ENCODE data around the gene DNAH14. TPM values are rescaled to one million over a fixed set of nuclear protein-coding genes. Genes with fewer than 3 reads are reported as not detected.
"Not testable (repeated sequence)": the region's sequence is repeated elsewhere in the genome, so short reads cannot be mapped to it uniquely, and the experiment has no call there.

Gene DNAH14
- polyA plus RNA-seq, 4 donors, result 1.4 to 12.9 (median 3.9) TPM; not detected in 1

DNA sequence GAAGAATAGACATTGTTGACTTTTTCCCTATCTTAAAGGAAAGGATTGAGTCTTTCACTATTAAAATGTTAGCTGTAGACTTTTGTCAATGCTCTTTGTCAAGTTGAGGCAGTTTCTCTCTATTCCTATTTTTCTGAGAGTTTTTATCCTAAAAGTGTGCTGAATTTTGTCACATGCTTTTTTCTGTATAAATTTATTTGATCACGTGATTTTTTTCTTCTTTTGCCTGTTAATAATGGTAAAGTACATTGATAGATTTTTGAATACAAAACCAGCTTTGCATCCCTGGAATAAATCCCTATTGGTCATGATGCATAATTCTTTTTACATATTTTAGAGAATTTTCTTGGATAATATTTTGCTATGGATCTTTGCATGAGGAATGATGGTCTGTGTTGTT is 60.1 kb downstream of the DNAH14 start:
- Histone ChIP-seq H3K27ac (ENCODE audit: low read depth in 1 of 3, low read length in 2 of 3) (no peak overlapping the region), H3K4me3 (ENCODE audit: low read depth in 1 of 3, low read length in 3 of 3) (no peak overlapping the region), H3K36me3 (ENCODE audit: control insufficient read depth in 3 of 3, insufficient read depth in 2 of 3, low read depth in 1 of 3, low read length in 3 of 3) (no peaks in the 10 kb centered on the region), H3K27me3 (ENCODE audit: control insufficient read depth in 3 of 3, insufficient read depth in 3 of 3, low read length in 3 of 3) (no peaks in the 10 kb centered on the region), H3K4me1 (ENCODE audit: control insufficient read depth in 3 of 3, insufficient read depth in 2 of 3, low read depth in 1 of 3, low read length in 2 of 3) (no peaks in the 10 kb centered on the region), H3K9me3 (ENCODE audit: control insufficient read depth in 2 of 2, insufficient read depth in 1 of 2, low read depth in 1 of 2, low read length in 1 of 2) (peaks cover 0 to 9% of the 10 kb centered on the region in 2 donors)
- DNase-seq, result no peak
- WGBS, 3 donors, result 74 to 83% (median 79%) methylated on average over 1 of the region's 1 CpG
- no peak for FAIRE-seq

DNA sequence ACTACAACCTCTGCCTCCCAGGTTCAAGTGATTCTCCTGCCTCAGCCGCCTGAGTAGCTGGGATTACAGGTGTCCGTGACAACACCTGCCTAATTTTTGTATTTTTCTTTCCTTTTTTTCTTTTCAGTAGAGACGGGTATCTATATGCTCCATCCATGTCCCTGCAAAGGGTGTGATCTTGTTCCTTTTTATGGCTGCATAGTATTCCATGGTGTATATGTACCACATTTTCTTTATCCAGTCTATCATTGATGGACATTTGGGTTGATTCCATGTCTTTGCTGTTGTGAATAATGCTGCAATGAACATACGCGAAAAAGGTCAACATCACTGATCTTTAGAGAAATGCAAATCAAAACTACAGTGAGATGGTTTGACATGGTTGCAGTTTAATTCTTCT is 62.1 kb downstream of the DNAH14 start:
- H3K36me3 ChIP-seq (ENCODE audit: control insufficient read depth in 3 of 3, insufficient read depth in 2 of 3, low read depth in 1 of 3, low read length in 3 of 3); H3K4me3 ChIP-seq (ENCODE audit: low read depth in 1 of 3, low read length in 3 of 3); H3K27me3 ChIP-seq (ENCODE audit: control insufficient read depth in 3 of 3, insufficient read depth in 3 of 3, low read length in 3 of 3); FAIRE-seq; DNase-seq; H3K4me1 ChIP-seq (ENCODE audit: control insufficient read depth in 3 of 3, insufficient read depth in 2 of 3, low read depth in 1 of 3, low read length in 2 of 3); H3K27ac ChIP-seq (ENCODE audit: low read depth in 1 of 3, low read length in 2 of 3): not testable (repeated sequence)
- H3K9me3 ChIP-seq (ENCODE audit: control insufficient read depth in 2 of 2, insufficient read depth in 1 of 2, low read depth in 1 of 2, low read length in 1 of 2), result peaks cover 0 to 12% of the 10 kb centered on the region in 2 donors
- 96 to 99% (median 97%) methylated on average over 5 of the region's 5 CpGs for WGBS, 3 donors

DNA sequence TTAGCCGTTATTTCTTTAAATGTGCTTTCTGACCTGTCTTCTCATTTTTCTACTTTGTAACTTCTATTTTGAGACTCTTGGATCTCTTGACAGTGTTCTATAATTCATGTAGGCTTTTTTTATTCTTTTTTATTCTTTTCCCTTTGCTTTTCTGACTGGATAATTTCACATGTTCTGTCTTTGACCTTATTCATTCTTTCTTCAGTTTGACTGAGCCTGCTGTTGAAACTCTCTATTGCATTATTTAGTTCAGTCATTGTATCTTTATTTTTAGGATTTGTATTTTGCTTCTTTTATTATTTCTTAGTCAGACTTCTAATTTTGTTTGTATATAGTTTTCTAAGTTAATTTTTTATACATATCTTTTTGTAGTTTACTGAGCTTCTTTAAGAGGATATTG is 66.1 kb downstream of the DNAH14 start:
- no peak overlapping the region for H3K4me3 ChIP-seq (ENCODE audit: low read depth in 1 of 3, low read length in 3 of 3)
- H3K27ac ChIP-seq (ENCODE audit: low read depth in 1 of 3, low read length in 2 of 3), result no peak overlapping the region
- no peaks in the 10 kb centered on the region for H3K4me1 ChIP-seq (ENCODE audit: control insufficient read depth in 3 of 3, insufficient read depth in 2 of 3, low read depth in 1 of 3, low read length in 2 of 3)
- H3K27me3 ChIP-seq (ENCODE audit: control insufficient read depth in 3 of 3, insufficient read depth in 3 of 3, low read length in 3 of 3), result no peaks in the 10 kb centered on the region
- 89 to 91% (median 91%) methylated on average over 1 of the region's 1 CpG for WGBS, 3 donors
- DNase-seq (no peak), FAIRE-seq (no peak)
- no peaks in the 10 kb centered on the region for H3K36me3 ChIP-seq (ENCODE audit: control insufficient read depth in 3 of 3, insufficient read depth in 2 of 3, low read depth in 1 of 3, low read length in 3 of 3)
- H3K9me3 ChIP-seq (ENCODE audit: control insufficient read depth in 2 of 2, insufficient read depth in 1 of 2, low read depth in 1 of 2, low read length in 1 of 2), result peaks cover 0 to 21% of the 10 kb centered on the region in 2 donors

DNA sequence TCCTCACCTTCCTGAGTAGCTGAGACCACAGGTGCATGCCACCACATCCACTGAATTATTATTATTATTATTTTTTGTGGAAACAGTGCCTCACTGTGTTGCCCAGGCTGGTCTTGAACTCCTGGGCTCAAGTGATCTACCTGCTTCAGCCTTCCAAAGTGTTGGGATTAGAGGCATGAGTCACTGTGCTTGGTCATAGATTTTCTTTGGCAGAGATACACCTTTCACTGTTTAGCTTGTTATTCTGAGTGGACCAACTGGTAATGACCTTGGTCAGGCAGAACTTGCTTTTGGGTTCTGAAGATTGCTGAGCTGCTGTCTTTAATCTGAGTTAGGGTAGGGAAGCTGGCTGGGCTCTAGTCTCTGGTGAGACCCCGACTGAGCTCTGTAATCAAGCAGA is 66.8 kb downstream of the DNAH14 start:
- no peak overlapping the region for H3K4me3 ChIP-seq (ENCODE audit: low read depth in 1 of 3, low read length in 3 of 3)
- H3K27me3 ChIP-seq (ENCODE audit: control insufficient read depth in 3 of 3, insufficient read depth in 3 of 3, low read length in 3 of 3), result no peaks in the 10 kb centered on the region
- H3K27ac ChIP-seq (ENCODE audit: low read depth in 1 of 3, low read length in 2 of 3), result no peak overlapping the region
- H3K4me1 ChIP-seq (ENCODE audit: control insufficient read depth in 3 of 3, insufficient read depth in 2 of 3, low read depth in 1 of 3, low read length in 2 of 3), result no peaks in the 10 kb centered on the region
- FAIRE-seq (no peak), DNase-seq (no peak)
- 82 to 85% (median 85%) methylated on average over 1 of the region's 1 CpG for WGBS, 3 donors
- peaks cover 0 to 23% of the 10 kb centered on the region in 2 donors for H3K9me3 ChIP-seq (ENCODE audit: control insufficient read depth in 2 of 2, insufficient read depth in 1 of 2, low read depth in 1 of 2, low read length in 1 of 2)
- H3K36me3 ChIP-seq (ENCODE audit: control insufficient read depth in 3 of 3, insufficient read depth in 2 of 3, low read depth in 1 of 3, low read length in 3 of 3), result no peaks in the 10 kb centered on the region

DNA sequence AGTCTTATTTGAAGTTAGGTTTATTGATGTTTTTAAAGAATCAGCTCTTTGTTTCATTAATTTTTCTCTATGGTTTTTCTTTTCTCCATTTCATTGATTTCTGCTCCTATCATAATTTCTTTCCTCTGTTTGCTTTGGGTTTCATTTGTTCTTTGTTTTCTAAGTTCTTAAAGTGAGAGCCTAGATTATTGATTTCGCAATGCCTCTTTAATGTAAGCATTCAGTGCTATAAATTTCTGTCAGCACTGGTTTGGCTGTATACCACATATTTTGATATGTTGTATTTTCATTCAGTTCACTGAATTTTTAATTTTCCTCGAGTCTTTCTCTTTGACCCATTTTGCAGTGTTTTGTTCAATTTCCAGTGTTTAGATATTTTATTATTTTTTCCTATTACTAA is 68.7 kb downstream of the DNAH14 start:
- H3K36me3 ChIP-seq (ENCODE audit: control insufficient read depth in 3 of 3, insufficient read depth in 2 of 3, low read depth in 1 of 3, low read length in 3 of 3), result no peaks in the 10 kb centered on the region
- no peak for FAIRE-seq
- no peaks in the 10 kb centered on the region for H3K4me1 ChIP-seq (ENCODE audit: control insufficient read depth in 3 of 3, insufficient read depth in 2 of 3, low read depth in 1 of 3, low read length in 2 of 3)
- H3K4me3 ChIP-seq (ENCODE audit: low read depth in 1 of 3, low read length in 3 of 3), result no peak overlapping the region
- peaks cover 0 to 21% of the 10 kb centered on the region in 2 donors for H3K9me3 ChIP-seq (ENCODE audit: control insufficient read depth in 2 of 2, insufficient read depth in 1 of 2, low read depth in 1 of 2, low read length in 1 of 2)
- H3K27ac ChIP-seq (ENCODE audit: low read depth in 1 of 3, low read length in 2 of 3), result no peak overlapping the region
- H3K27me3 ChIP-seq (ENCODE audit: control insufficient read depth in 3 of 3, insufficient read depth in 3 of 3, low read length in 3 of 3), result no peaks in the 10 kb centered on the region
- DNase-seq, result no peak
- WGBS, 3 donors, result 86 to 88% (median 87%) methylated on average over 2 of the region's 2 CpGs

DNA sequence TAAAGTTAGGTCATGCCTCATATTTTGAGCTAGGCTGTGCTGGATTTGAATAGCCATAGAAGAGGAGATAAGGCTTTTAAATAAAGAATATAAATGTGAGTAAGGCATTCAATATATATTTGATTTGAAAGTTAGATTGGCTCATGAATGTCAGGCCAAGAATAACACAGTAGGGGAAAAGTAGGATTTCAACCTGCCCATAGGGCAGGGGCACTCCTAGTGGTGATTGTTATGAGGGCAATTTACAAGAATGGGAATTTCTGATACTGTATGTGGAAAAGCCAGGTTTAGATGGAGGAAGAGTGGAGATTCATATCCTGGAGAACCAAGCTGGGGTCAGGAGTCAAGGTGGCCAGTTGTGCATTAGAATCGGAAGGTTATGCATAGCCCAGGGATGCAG is 74.9 kb downstream of the DNAH14 start:
- Histone ChIP-seq H3K27me3 (ENCODE audit: control insufficient read depth in 3 of 3, insufficient read depth in 3 of 3, low read length in 3 of 3) (no peaks in the 10 kb centered on the region), H3K36me3 (ENCODE audit: control insufficient read depth in 3 of 3, insufficient read depth in 2 of 3, low read depth in 1 of 3, low read length in 3 of 3) (no peaks in the 10 kb centered on the region), H3K9me3 (ENCODE audit: control insufficient read depth in 2 of 2, insufficient read depth in 1 of 2, low read depth in 1 of 2, low read length in 1 of 2) (peaks cover 0 to 11% of the 10 kb centered on the region in 2 donors), H3K4me3 (ENCODE audit: low read depth in 1 of 3, low read length in 3 of 3) (no peak overlapping the region), H3K27ac (ENCODE audit: low read depth in 1 of 3, low read length in 2 of 3) (no peak overlapping the region), H3K4me1 (ENCODE audit: control insufficient read depth in 3 of 3, insufficient read depth in 2 of 3, low read depth in 1 of 3, low read length in 2 of 3) (no peaks in the 10 kb centered on the region)
- WGBS, 3 donors, result 92 to 100% (median 97%) methylated on average over 1 of the region's 1 CpG
- DNase-seq (no peak), FAIRE-seq (no peak)

DNA sequence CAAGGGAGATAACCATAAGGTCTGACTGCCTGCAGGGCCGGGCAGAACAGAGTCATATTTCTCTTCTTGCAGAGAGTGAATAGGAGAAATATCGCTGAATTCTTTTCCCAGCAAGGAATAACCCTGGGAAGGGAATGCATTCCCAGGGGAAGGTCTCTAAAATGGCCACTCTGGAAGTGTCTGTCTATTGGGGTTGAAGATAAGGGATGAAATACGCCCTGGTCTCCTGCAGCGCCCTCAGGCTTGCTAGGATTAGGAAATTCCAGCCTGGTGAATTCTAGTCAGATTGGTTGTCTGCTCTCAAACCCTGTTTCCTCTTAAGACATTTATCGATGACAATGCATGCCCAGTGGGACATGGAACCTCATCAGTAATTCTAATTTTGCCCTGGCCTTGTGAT is 76.9 kb downstream of the DNAH14 start:
- not testable (repeated sequence) for FAIRE-seq; H3K4me3 ChIP-seq (ENCODE audit: low read depth in 1 of 3, low read length in 3 of 3); H3K9me3 ChIP-seq (ENCODE audit: control insufficient read depth in 2 of 2, insufficient read depth in 1 of 2, low read depth in 1 of 2, low read length in 1 of 2); DNase-seq; H3K36me3 ChIP-seq (ENCODE audit: control insufficient read depth in 3 of 3, insufficient read depth in 2 of 3, low read depth in 1 of 3, low read length in 3 of 3); H3K27me3 ChIP-seq (ENCODE audit: control insufficient read depth in 3 of 3, insufficient read depth in 3 of 3, low read length in 3 of 3); H3K27ac ChIP-seq (ENCODE audit: low read depth in 1 of 3, low read length in 2 of 3); H3K4me1 ChIP-seq (ENCODE audit: control insufficient read depth in 3 of 3, insufficient read depth in 2 of 3, low read depth in 1 of 3, low read length in 2 of 3)
- 85 to 95% (median 94%) methylated on average over 5 of the region's 5 CpGs for WGBS, 3 donors

DNA sequence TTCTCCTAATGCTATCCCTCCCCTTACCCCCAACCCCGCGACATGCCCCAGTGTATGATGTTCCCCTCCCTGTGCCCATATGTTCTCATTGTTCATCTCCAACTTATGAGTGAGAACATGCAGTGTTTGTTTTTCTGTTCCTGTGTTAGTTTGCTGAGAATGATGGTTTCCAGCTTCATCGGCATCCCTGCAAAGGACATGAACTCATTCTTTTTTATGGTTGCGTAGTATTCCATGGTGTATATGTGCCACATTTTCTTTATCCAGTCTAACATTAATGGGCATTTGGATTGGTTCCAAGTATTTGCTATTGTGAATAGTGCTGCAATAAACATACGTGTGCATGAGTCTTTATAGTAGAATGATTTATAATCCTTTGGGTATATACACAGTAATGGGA is 78.6 kb downstream of the DNAH14 start:
- not testable (repeated sequence) for FAIRE-seq; H3K4me1 ChIP-seq (ENCODE audit: control insufficient read depth in 3 of 3, insufficient read depth in 2 of 3, low read depth in 1 of 3, low read length in 2 of 3); H3K4me3 ChIP-seq (ENCODE audit: low read depth in 1 of 3, low read length in 3 of 3); H3K27ac ChIP-seq (ENCODE audit: low read depth in 1 of 3, low read length in 2 of 3); H3K36me3 ChIP-seq (ENCODE audit: control insufficient read depth in 3 of 3, insufficient read depth in 2 of 3, low read depth in 1 of 3, low read length in 3 of 3); H3K27me3 ChIP-seq (ENCODE audit: control insufficient read depth in 3 of 3, insufficient read depth in 3 of 3, low read length in 3 of 3); DNase-seq
- peaks cover 0 to 12% of the 10 kb centered on the region in 2 donors for H3K9me3 ChIP-seq (ENCODE audit: control insufficient read depth in 2 of 2, insufficient read depth in 1 of 2, low read depth in 1 of 2, low read length in 1 of 2)
- 90 to 92% (median 92%) methylated on average over 5 of the region's 5 CpGs for WGBS, 3 donors

DNA sequence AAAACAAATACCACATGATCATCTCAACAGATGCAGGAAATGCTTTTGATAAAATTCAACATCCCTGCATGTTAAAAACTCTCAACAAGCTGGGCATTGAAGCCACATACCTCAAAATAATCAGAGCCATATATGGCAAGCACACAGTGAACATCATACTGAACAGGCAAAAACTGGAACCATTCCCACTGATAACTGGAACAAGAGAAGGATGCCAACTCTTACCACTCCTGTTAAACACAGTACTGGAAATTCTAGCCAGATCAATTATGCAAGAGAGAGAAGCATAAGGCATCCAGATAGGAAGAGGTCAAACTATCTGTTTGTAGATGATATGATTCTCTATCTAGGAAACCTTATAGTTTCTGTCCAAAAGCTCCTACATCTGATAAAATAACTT is 91.6 kb downstream of the DNAH14 start:
- Histone ChIP-seq H3K4me3 (ENCODE audit: low read depth in 1 of 3, low read length in 3 of 3) (no peak overlapping the region), H3K9me3 (ENCODE audit: control insufficient read depth in 2 of 2, insufficient read depth in 1 of 2, low read depth in 1 of 2, low read length in 1 of 2) (peaks cover 0 to 12% of the 10 kb centered on the region in 2 donors), H3K27ac (ENCODE audit: low read depth in 1 of 3, low read length in 2 of 3) (no peak overlapping the region), H3K36me3 (ENCODE audit: control insufficient read depth in 3 of 3, insufficient read depth in 2 of 3, low read depth in 1 of 3, low read length in 3 of 3) (peaks cover 0 to 5% (median 0%) of the 10 kb centered on the region in 3 donors), H3K4me1 (ENCODE audit: control insufficient read depth in 3 of 3, insufficient read depth in 2 of 3, low read depth in 1 of 3, low read length in 2 of 3) (no peaks in the 10 kb centered on the region), H3K27me3 (ENCODE audit: control insufficient read depth in 3 of 3, insufficient read depth in 3 of 3, low read length in 3 of 3) (no peaks in the 10 kb centered on the region)
- no peak for DNase-seq
- FAIRE-seq, result no peak

Measured in small intestine (tissue), 7 donors.